Measurements from ENCODE around the gene ACVRL1. TPM values are rescaled to one million over a fixed set of nuclear protein-coding genes. Genes with fewer than 3 reads are reported as not detected.

The ACVRL1 gene
- total RNA-seq, 1 experiment from 2014 or later: not detected

DNA sequence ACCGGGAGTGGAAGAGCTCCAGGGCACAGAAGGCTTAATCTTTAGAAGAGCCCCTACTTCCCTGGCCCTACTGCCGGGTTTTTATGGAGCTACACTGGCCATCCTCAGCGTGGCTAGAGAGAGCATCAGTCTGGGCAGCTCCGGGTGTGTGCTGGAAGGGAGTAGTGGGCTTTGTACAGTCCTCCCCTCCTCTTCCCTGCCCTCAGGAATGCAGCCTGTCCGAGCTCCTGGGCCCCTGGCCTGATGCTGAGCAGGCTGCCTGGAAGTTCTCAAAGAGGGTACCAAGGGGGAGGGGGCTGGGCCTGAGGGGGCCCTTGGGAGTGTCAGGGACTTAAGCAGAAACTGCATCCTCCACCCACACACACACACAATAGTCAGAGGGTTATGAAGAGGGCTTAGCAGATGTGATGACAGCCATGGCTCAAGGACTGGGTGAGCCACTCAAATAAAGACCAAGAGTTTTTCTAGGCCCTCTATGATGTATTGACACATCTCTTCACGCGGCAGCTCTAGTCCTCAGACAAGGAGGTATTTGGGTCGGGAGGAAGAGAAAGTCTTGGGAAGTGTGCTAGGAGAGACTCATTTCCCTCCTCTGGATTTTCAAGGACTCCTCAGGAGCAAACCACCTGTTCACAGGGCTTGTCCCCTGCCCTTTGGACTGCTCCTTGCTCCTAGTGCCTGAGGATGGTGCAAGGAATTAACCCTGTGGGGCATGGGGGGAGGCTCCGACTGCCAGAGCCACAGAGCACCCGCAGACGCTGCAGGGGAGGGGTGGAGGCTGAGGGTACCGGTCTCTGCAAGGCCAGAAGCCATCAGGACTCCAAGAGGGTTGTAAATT, 42.3 kb upstream of the ACVRL1 start:
- H3K9me3 Mint-ChIP-seq: peaks cover 0 to 2% of the 10 kb centered on the region in 2 experiments; a peak in 2 of 5 replicates
- Histone ChIP-seq H3K27me3 (ENCODE audit: insufficient read depth, low read length) (peaks cover 9% of the 10 kb centered on the region; the same call in 1 of the 2 replicates), H3K4me1 (ENCODE audit: insufficient read depth, low read length) (peaks cover 10% of the 10 kb centered on the region; the same call in 1 of the 2 replicates)

More for the DNA sequence above, 42.3 kb upstream of the ACVRL1 start:
- H3K36me3 Mint-ChIP-seq (ENCODE audit: insufficient read depth in 1 of 3, low read depth in 3 of 3): no peaks in the 10 kb centered on the region
- Histone ChIP-seq H3K79me1 (ENCODE audit: insufficient read depth, low read depth, low read length, poor library complexity, severe bottlenecking) (no peaks in the 10 kb centered on the region), H4K8ac (replicated peaks; ENCODE audit: insufficient read length, low read depth, low read length) (no peak overlapping the region), H2BK120ac (ENCODE audit: low read depth, low read length, poor library complexity, severe bottlenecking) (no peak overlapping the region), H4K91ac (ENCODE audit: insufficient read length, low read depth, low read length) (no peak overlapping the region), H3T11ph (ENCODE audit: low read length) (no peak overlapping the region), H2AK5ac (ENCODE audit: insufficient read length, low read length) (no peak overlapping the region), H3K4me2 (ENCODE audit: insufficient read depth, insufficient read length, low read length) (peak overlapping the region; percentile 69), H2BK12ac (ENCODE audit: insufficient read length, low read depth, low read length) (no peak overlapping the region), H2AFZ (ENCODE audit: low read length) (no peak overlapping the region), H3K23me2 (ENCODE audit: insufficient read length, low read depth, low read length, poor library complexity, severe bottlenecking) (peaks cover 26% of the 10 kb centered on the region), H3K79me2 (ENCODE audit: insufficient read depth, low read length) (no peaks in the 10 kb centered on the region), H2BK20ac (ENCODE audit: low read depth, low read length, poor library complexity, severe bottlenecking) (no peak overlapping the region), H3K56ac (ENCODE audit: insufficient read length, low read depth, low read length) (no peak overlapping the region), H3K14ac (ENCODE audit: insufficient read depth, low read length) (peak overlapping the region; percentile 62; the same call in 1 of the 2 replicates), H3K9ac (ENCODE audit: extremely low read depth, insufficient read length, low read length) (no peak overlapping the region), H4K20me1 (ENCODE audit: control insufficient read depth, insufficient read depth, insufficient read length) (no peaks in the 10 kb centered on the region), H3K18ac (ENCODE audit: insufficient read length, low read depth, low read length) (peak overlapping the region; percentile 7), H2BK5ac (ENCODE audit: insufficient read length, low read length) (no peak overlapping the region), H2BK15ac (ENCODE audit: low read depth, low read length) (no peak overlapping the region), H3K27ac (ENCODE audit: insufficient read length, low read depth, low read length) (no peak overlapping the region), H3K9me3 (ENCODE audit: control insufficient read depth, low read depth, low read length) (no peaks in the 10 kb centered on the region), H3K23ac (ENCODE audit: insufficient read length, low read depth, low read length) (no peak overlapping the region), H4K5ac (ENCODE audit: insufficient read length, low read depth, low read length) (no peak overlapping the region), H3K4ac (ENCODE audit: low read depth, low read length) (peak overlapping the region; percentile 23; the same call in 1 of the 2 replicates)
- H3K27me3 Mint-ChIP-seq (ENCODE audit: low read depth): peaks cover 65% of the 10 kb centered on the region
- WGBS (ENCODE audit: extremely low coverage, insufficient read length, low lambda C conversion rate): no CpG with 5 or more reads among the region's 12 CpGs
- H3K27ac Mint-ChIP-seq: peak overlapping the region in 2 of 3 experiments; percentile 69 to 78; a peak in 2 of 7 replicates
- H3K4me1 Mint-ChIP-seq: peaks cover 70 to 76% of the 10 kb centered on the region in 2 experiments
- H3K4me3 Mint-ChIP-seq: peak overlapping the region; percentile 79 to 83
- peak; percentile 51 for DNase-seq
- TF ChIP-seq, protein P1, sequence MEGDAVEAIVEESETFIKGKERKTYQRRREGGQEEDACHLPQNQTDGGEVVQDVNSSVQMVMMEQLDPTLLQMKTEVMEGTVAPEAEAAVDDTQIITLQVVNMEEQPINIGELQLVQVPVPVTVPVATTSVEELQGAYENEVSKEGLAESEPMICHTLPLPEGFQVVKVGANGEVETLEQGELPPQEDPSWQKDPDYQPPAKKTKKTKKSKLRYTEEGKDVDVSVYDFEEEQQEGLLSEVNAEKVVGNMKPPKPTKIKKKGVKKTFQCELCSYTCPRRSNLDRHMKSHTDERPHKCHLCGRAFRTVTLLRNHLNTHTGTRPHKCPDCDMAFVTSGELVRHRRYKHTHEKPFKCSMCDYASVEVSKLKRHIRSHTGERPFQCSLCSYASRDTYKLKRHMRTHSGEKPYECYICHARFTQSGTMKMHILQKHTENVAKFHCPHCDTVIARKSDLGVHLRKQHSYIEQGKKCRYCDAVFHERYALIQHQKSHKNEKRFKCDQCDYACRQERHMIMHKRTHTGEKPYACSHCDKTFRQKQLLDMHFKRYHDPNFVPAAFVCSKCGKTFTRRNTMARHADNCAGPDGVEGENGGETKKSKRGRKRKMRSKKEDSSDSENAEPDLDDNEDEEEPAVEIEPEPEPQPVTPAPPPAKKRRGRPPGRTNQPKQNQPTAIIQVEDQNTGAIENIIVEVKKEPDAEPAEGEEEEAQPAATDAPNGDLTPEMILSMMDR (conservative IDR thresholded peaks at IDR 0.05): no peak
